Stimulated activated CD4-positive, alpha-beta T cell treated with anti-CD3 and anti-CD28 coated beads, Interleukin-2, amount 100 ng/mL, for 4 hours (primary cell): ENCODE data around the gene CSTPP1.
"Not testable (repeated sequence)": the region's sequence is repeated elsewhere in the genome, so short reads cannot be mapped to it uniquely, and the experiment has no call there.

Source experiments
- DNase-seq: peaks from one replicate; pipeline ENCODE4 v3.0.0-alpha.2; 2020; ENCODE audit warnings: low read depth

CSTPP1 gene

DNA sequence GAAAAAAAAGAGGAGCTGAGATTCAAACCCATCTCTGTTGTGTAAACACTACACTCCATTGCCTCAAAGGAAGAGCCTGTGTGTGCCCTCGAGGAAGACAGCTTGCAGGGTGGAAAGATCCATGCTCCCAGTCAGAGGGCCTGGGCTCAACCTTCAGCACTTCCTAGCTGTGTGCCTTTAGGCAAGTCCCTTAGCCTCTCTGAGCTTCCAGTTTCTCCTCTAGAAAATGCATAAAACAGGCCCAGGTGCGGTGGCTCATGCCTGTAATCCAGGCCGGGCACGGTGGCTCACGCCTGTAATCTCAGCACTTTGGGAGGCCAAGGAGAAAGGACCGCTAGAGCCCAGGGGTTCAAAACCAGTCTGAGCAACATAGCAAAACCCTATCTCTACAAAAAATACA, 244.7 kb downstream of the CSTPP1 start:
- no peak for DNase-seq

DNA sequence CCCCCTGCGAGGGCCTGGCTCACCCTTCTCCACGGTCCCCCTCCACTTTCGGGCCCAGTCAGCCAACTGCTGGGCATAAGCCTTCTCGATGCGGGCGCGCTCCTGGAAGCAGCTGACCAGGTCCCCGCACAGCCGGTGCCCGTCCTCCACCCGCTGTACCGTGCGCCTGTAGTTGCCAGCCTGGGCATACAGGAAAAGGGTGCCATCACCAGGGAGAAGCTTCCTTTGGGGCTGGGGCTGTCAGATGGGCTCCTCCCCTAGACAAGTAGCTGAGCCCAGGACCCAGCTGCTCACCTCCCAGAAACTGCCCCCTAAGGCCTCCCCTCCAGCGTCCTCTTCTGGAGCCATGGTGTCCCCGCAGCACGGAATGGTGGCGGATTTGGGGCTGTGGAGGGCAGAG, 245.8 kb downstream of the CSTPP1 start:
- no peak for DNase-seq

DNA sequence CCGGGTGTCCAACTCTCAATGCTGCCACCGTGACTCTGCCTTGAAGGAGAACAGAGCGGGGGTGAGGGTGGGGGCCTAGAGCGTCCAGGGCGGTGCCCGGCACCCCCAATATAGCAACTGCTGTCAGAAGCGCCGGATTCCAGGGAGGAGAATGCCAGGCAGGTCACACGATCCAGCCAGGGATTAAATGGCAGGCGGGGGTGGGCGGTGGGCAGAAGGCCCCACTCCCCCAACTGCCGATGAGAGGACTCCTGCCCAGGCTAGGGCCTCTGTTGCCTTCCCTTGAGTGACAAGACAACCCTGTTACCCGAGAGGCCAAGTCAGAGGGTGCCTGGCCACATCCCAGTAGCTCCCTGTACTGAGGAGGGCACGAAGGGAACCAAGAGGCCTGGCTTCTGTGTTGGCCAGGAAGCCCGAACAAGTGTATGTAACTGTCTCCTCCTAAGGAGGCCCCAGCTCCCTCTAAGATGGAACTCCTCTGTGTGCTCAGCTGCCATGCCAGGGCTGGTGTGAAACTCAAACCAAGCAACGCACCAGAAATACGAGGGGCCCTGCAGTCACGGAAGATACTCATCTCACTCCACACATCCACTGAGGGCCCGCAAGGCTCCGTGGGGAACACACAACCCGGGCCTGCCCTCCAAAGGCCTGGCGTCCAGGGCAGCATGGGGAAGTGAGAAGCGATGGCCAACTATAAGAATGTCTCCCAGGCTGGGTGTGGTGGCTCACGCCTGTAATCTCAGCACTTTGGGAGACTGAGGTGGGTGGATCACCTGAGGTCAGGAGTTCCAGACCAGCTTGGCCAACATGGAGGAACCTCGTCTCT, 246.7 kb downstream of the CSTPP1 start:
- DNase-seq = no peak

DNA sequence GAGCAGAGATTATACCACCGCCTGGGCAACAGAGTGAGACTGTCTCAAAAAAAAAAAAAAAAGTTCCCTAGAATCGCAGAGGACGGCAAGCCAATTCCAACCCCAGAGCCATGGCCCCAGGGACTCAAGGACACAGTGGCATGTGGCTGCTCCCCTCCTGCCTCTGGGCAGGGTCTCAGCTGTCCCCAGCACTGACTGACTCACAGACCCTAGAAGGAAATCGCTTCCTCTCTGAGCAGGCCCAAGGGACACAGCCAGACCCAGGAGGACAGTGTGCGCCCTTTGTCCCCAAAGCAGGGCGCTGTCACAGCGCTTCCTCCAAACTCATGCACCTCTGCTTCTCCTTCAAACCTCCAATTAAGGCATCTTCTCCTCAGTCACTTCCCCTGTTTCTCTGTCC, 247.4 kb downstream of the CSTPP1 start:
- DNase-seq = no peak

DNA sequence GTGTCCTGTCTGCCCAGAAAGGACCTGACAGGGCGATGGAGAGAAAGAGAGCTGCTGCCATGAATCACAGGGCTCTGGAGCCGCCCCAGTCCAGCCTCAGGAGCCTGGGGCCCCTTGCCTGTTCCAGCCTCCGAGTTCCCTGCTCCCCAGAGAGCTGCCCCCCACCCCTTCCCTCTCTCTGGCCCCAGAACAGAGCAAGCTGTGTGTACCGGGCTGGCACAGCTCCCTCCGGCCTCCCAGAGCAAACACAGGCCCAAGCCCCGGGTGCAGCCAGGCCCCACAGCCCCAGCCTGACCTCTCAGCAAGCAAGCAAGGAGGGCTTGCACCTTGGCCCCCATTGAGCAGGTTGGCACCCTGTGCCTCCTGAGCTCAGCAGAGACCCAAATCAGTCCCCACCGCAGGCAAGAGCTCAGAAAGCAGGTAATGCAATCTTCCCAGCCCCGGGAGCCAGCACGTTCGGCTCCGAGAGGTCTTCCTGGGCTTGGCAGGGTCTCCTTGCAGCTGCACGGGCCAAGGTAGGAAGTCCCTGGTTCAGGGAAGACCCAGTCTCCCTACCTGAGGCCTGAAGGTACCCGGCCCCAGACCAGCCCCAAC, 248.2 kb downstream of the CSTPP1 start:
- DNase-seq = no peak

DNA sequence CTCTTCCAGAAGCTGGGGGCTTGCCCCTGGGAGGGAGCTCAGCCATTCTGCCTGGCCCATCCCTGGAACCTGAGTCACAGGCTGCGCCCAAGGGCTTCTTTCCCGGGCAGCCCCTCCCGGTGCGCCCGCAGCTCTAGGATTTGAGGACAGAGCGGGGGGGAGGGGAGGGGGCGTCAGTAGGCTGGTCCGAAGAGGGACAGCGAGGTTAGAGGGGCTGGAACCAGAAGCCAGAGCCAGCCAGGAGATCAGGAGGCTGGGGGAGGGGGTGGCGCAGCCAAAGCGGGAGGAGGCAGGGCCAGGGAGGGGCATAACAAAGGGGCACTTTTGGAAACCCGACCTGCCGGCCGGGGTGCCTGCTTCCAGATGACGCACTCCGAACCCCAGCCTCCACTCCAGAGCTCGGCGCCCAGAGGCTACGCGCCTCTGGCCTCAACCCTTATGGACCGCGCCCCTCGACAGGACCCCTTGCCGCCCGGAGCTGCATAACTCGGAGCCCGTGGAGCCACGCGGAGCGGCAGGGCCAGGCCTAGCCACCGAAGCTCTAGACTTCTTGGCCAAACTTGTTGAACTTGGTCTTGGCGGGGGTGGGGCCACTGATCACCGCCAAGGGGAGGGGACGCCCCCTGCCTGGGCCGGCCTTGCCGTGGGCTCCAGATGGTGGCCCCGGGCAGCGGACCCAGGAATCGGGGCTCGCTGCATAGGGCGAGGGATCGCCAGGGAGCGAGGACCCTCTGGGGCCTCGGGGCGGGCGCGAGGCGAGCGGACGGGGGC, 248.9 kb downstream of the CSTPP1 start:
- no peak for DNase-seq

DNA sequence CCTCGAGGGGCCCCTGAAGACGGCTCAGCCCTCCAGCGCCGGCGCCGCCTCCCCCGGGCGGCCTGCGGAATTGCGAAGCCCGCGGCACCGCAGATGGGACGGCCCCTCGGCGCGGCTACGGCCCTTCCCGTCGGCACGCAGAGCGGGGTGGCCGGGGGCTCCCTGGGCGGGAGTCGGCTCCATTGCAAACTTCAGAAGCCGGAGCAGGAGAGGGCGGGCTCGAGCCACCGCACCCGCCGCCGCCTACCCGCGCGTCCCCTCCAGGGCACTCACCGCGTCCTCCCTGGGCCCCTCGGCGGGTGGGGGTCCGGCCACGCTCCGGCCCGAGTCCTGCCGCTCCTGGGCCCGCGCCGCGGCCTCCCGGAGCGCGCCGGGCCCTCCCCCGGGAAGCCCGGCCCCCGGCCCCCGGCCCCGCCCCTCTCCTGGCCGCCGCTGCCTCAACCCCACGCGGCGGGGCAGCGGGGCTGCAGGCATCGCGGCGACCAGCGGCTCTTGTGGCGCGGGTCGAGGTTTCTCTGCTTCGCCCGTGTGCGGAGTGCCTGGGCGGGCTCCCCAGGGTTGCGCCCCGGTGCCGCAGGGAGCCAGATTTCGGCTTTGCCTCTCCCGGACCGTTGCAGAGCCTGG, 249.6 kb downstream of the CSTPP1 start, which contains the start of gene PACSIN3:
Gene PACSIN3, minus strand, starts transcription at position 359 of the 624 bp plus-strand sequence. CDS start 3,707 bp downstream, outside the sequence.
- no peak for DNase-seq

DNA sequence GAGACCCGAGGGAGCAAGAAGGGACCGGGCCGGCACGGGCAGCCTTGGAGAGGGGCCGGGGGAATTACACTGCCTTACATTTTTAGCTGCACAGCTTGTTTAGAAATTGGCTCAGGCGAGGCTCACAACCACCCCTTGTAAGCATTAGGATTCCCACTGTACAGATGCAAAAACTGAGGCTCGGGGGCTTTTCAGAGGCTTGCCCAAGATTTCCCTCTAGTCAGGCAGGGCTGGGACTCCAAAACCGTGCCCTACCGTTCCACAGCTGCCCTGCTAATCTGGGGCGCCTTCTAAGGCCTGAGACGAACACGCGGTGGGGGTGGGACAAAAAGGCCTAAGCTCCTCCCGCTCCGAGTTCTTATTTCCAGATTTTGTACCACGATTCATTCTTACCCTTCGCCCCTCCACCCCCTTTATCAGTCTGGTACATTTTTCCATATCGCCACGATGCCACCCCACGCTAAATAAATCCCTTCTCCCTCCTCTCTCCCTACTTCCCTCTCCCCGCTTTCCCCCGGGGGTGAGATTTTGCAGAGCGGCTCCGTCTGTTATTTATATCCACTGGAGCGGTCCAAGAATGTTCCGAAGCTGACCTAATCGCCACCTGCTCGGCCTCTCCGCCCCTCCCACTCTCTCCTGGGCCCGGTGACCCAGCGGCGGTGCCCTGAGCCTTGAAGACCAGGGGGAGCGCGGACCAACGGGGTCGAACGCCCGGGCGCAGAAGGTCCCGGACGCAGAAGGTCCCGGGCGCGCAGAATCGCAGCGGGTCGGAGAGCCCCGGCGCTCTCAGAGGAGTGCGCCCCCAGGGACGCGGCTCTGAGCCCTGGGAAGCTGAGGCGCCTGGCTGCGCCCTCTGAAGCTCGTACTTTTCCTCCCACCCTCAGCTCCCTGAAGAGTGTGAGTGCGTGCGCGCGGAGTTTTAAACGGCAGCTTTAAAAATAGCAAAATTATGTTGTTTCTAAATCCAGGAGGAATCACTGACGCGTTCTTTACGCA, 250.4 kb downstream of the CSTPP1 start:
- DNase-seq = peak; percentile 51

DNA sequence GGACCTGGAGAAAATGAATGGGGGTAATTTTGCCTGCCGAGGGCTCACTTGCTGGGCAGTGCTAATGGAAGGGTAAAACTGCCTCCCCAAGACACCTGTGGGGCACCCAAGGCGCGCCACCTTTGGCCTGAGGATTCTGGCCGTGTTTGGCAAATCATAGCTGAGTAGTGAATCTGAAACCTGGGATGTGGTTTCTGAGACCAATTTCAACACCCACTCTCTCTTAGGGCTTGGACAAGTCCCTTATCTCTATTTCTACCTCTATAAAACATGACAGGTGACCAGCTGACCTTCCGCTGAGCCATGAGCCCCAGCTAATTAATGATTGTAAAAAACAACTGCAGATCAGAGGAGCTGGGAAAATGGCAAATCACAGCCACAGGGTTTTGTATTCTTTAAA, 251.2 kb downstream of the CSTPP1 start:
- DNase-seq = no peak

DNA sequence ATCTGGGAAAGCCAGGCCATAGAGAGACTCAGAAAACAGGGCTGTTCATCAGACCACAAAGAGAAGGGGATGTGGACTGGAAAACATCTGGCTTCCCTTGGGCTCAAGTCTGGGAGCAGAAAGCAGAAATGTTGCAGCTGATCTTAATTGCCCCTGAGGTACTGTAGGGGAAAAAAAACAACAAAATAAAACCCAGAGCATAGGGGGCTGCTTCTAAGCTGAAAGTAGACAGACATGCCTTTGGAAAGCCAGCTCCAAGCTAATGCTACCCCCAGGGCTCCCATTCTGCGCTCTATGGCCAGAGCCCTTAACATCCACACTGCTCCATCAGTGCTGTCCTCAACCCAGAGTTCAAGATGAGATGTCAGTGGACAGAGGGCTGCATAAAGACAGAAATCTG, 251.7 kb downstream of the CSTPP1 start:
- no peak for DNase-seq

DNA sequence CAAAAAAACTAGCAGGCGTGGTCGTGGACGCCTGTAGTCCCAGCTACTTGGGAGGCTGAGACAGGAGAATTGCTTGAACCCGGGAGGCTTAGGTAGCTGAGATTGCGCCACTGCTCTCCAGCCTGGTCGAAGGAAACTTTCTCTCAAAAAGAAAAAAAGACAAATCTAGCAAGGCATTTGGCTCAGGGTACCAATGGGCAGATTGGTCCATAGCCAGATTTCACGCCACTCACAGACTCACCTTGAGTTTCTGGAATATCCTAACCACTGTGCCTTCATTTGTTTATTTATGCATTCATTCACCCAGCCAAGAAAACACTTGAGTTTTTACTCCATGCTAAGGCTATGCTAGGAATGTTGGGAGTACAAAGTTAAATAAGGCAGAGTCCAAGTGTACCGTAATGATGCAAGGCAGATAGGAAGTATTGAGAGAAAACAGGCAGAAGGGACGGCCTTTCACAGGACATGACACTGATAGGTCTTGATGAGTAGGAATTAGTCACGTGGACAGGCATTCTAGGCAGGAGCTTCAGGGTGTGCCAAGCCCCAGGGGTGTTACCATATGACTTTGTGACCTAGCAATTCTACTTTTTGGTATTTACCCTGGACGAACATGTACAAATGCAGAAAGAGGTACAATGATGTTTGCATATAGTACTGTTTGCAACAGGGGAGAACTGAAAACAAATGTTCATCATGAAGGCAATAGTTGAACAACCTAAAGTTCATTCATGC, 252.7 kb downstream of the CSTPP1 start:
- DNase-seq = no peak

DNA sequence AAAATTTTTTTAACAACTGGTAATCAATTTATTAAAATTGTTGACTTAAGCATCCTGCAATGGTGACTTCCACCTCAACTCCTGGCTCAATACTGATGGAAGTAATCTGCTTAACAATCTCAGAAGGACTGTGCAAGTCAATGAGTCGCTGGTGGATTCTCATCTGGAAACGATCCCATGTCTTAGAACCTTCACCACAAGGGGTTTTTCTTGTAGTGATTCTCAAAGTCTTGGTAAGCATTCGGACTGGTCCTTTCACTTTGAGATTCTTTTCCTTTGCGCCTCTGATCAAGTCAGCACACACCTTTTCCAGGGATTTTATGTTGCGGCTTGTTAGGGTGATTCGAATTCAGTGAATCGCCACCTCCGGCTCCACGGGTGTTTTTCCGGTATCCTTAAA, 254.6 kb downstream of the CSTPP1 start:
- DNase-seq = not testable (repeated sequence)

DNA sequence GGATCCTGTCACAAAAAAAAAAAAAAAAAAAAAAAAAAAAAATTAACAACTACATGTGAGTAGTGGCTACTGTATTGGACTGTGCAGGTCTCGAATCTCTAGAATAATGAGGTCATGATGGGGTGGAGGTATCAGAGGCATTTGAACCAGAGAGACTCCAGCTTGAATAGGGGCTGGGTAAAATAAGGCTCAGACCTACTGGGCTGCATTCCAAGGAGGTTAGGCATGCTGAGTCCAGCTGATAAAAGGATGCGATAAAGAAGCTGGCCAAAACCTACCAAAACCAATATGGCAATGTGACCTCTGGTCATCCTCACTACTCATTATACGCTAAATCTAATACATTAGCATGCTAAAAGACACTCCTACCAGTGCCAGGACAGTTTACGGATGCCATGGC, 255.6 kb downstream of the CSTPP1 start:
- no peak for DNase-seq

DNA sequence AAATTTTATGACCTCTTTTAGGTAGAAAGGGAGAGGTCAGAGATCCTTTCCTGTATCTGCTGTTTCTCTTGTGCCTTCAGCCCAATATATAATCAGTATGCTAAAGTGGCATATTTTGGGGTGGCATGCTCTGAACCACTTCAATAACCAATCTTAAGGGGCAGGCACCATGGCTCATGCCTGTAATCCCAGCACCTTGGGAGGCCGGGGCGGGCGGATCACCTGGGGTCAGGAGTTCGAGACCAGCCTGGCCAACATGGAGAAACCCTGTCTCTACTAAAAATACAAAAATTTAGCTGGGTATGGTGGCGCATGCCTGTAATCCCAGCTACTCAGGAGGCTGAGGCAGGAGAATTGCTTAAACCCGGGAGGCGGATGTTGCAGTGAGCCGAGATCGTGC, 261.6 kb downstream of the CSTPP1 start:
- not testable (repeated sequence) for DNase-seq

DNA sequence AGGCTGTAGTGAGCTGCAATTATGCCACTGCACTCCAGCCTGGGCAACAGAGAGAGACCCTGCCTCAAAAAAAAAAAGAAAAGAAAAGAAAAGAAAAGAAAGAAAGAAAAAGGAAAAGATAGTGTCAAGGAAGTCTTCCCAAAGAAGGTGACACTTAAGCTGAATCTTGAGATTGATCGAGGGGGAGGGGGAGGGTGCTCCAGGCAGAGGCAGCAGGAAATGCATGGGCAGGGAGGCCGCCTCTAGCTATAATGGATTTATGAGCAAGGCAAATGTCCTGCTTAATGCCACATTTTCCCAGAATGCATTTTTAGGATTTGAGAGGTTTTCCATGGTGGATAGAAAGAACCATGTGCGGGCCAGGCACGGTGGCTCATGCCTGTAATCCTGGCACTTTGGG, 264.5 kb downstream of the CSTPP1 start:
- DNase-seq = no peak

DNA sequence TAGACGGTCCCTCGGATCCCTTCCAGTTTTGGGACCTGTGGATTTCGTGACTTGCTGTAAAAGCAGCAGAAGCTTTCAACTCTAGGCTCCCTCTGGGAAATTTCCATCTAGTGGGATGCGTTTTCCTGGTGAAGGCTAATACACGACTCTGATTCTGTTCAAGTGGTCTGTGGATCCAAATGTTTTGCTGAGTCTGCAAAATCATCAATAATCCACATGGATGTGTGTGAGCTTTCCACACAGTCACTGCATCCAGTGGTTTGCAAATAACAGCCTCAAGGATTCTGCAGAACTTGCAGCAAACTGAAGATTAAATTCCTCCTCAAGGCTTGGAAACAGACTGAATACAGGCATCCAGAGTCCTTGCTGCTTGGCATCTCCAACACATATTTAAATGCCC, 266.0 kb downstream of the CSTPP1 start:
- no peak for DNase-seq

DNA sequence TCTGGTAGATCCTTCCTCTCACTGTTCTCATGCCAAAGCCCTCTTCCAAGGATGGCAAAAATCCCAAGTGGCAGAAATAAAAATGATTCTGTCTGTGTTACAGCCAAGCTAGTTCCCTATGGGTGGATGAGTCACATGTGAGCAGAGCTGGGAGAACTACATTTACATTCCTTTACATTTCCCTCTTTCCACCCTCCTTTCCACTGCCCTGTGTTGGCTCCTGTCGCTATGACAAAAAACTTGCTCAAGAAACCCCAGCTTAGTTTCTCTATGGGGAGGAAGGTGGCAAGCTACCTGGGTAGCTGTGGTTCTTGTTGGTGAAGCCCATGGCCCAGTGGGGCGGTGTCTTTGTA, 268.1 kb downstream of the CSTPP1 start:
- DNase-seq = no peak

DNA sequence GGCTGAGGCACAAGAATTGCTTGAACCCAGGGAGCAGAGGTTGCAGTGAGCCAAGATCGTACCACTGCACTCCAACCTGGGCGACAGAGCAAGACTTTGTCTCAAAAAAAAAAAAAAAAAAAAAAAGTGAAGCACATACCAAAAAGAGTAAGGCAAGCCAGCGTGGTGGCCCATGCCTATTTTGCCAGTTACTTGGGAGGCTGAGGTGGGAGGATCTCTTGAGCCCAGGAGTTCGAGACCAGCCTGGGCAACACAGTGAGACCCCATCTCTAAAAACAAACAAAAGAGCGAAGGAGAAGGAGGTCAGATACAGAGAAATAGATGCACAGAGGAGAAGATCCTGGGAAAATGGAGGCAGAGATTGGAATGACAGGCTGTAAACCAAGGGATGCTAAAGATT, 270.0 kb downstream of the CSTPP1 start:
- DNase-seq = not testable (repeated sequence)

DNA sequence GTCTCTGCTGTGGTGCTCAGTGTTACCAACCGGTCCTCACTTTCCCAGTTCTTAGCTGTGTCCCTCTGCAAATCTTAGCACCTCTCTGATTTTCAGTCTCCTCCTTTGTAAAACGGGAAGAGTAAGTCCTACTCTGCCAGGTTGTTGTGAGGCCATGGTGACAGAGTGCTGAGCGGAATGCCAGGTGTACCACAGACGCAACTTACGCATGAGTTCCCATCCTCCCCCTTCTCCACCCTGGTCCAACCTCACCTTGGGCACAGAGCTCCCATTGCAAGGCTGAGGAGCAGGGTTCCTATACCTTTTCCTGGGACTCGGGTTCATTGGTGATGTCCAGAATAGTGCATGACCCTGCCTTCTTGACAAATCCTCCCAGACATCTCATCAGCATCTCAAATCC, 270.9 kb downstream of the CSTPP1 start:
- no peak for DNase-seq

DNA sequence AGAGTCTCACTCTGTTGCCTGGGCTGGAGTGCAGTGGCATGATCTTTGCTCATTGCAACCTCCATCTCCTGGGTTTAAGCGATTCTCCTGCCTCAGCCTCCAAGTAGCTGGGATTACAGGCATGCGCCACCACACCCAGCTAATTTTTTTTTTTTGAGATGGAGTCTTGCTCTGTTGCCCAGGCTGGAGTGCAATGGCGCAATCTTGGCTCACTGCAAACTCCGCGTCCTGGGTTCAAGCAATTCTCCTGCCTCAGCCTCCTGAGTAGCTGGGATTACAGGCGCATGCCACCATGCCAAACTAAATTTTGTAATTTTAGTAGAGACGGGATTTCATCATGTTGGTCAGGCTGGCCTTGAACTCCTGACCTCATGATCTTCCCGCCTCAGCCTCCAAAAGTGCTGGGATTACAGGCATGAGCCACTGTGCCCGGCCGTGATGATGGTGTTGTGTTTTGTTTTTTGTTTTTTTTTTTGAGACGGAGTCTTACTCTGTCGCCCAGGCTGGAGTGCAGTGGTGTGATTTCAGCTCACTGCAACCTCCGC, 271.5 kb downstream of the CSTPP1 start:
- DNase-seq = not testable (repeated sequence)
